Endothelial cell of hepatic sinusoid (primary cell): ENCODE results near the gene PRKCZ.

ENCODE experiments used
- in situ Hi-C: cut with HindIII; loops from 2 replicates; pipeline ENCODE4 v1.10.0; 2017; ENCODE audit warnings: low sequenced_read_pairs

The PRKCZ gene

GRCh38 chr1:2169200-2169836 lies 119.1 kb downstream of the PRKCZ start:
- in situ Hi-C loops: no loop called here

- in situ Hi-C loops: loop anchor here (5.0 kb wide), 1 partner anchor 38 kb away; no protein-coding TSS in a partner anchor
Observed at GRCh38 chr1:2170211-2170610, 120.0 kb downstream of the PRKCZ start.

- in situ Hi-C loops: loop anchor here (5.0 kb wide), 1 partner anchor 40 kb away; no protein-coding TSS in a partner anchor
Observed at GRCh38 chr1:2172012-2172411, 121.8 kb downstream of the PRKCZ start.

- in situ Hi-C loops: loop anchor here (5.0 kb wide), 1 partner anchor 40 kb away; no protein-coding TSS in a partner anchor
Observed at GRCh38 chr1:2172551-2173146, 122.4 kb downstream of the PRKCZ start.

- in situ Hi-C loops: loop anchor here (5.0 kb wide), 1 partner anchor 41 kb away; no protein-coding TSS in a partner anchor
Observed at GRCh38 chr1:2173546-2174347, 123.5 kb downstream of the PRKCZ start.

GRCh38 chr1:2174348-2175054 lies 124.3 kb downstream of the PRKCZ start:
- in situ Hi-C loops: loop anchor here (5.0 kb wide), 1 partner anchor 42 kb away; no protein-coding TSS in a partner anchor

GRCh38 chr1:2175055-2175414 lies 124.8 kb downstream of the PRKCZ start:
- in situ Hi-C loops: no loop called here

GRCh38 chr1:2175681-2176454 lies 125.7 kb downstream of the PRKCZ start:
- in situ Hi-C loops: no loop called here

GRCh38 chr1:2176615-2177014 lies 126.4 kb downstream of the PRKCZ start:
- in situ Hi-C loops: no loop called here

GRCh38 chr1:2177541-2177940 lies 127.3 kb downstream of the PRKCZ start:
- in situ Hi-C loops: no loop called here

- in situ Hi-C loops: no loop called here
Observed at GRCh38 chr1:2177946-2178538, 127.8 kb downstream of the PRKCZ start.

GRCh38 chr1:2178875-2179274 lies 128.7 kb downstream of the PRKCZ start:
- in situ Hi-C loops: no loop called here

GRCh38 chr1:2179283-2180013 lies 129.2 kb downstream of the PRKCZ start:
- in situ Hi-C loops: no loop called here

- in situ Hi-C loops: no loop called here
Observed at GRCh38 chr1:2180297-2181245, 130.4 kb downstream of the PRKCZ start.

GRCh38 chr1:2181271-2181670 lies 131.1 kb downstream of the PRKCZ start:
- in situ Hi-C loops: no loop called here

- in situ Hi-C loops: no loop called here
Observed at GRCh38 chr1:2181752-2182151, 131.5 kb downstream of the PRKCZ start.

- in situ Hi-C loops: no loop called here
Observed at GRCh38 chr1:2182376-2182775, 132.2 kb downstream of the PRKCZ start.

GRCh38 chr1:2183937-2184334 lies 133.7 kb downstream of the PRKCZ start:
- in situ Hi-C loops: no loop called here
